Activated naive CD4-positive, alpha-beta T cell treated with anti-CD3 and anti-CD28 coated beads for 36 hours (primary cell): ENCODE data around the gene JUND. TPM values are rescaled to one million over a fixed set of nuclear protein-coding genes. Genes with fewer than 3 reads are reported as not detected.
A peak's percentile ranks its signal among the peaks of the same experiment; 100 is the strongest.

Experiments used
- CTCF ChIA-PET: fragments of 350-600 bp; sonication (Branson Sonifier 250); formaldehyde crosslinking; loops from one replicate; lab custom pipeline; 2021; ENCODE audit warnings: antibody characterized with exemption; lab: Charles Lee
- DNase-seq: peaks from one replicate; pipeline ENCODE4 v3.0.0-alpha.2; 2020
- H3K27ac Mint-ChIP-seq: one replicate; pipeline ENCODE4 v1.8.0; 2021; ENCODE audit warnings: mild to moderate bottlenecking, mixed read lengths
- H3K27me3 Mint-ChIP-seq: one replicate; pipeline ENCODE4 v1.8.0; 2021; ENCODE audit warnings: low read depth, mixed read lengths
- H3K36me3 Mint-ChIP-seq: one replicate; pipeline ENCODE4 v1.8.0; 2021; ENCODE audit warnings: low read depth, mixed read lengths
- H3K4me1 Mint-ChIP-seq: one replicate; pipeline ENCODE4 v1.8.0; 2021; ENCODE audit warnings: low read depth, mixed read lengths
- H3K4me3 Mint-ChIP-seq: one replicate; pipeline ENCODE4 v1.8.0; 2021; ENCODE audit warnings: mild to moderate bottlenecking, moderate library complexity, mixed read lengths
- H3K9me3 Mint-ChIP-seq: one replicate; pipeline ENCODE4 v1.8.0; 2021; ENCODE audit warnings: mixed read lengths
- intact Hi-C: fragments of 100-400 bp; cut with micrococcal nuclease; formaldehyde crosslinking; loops from one replicate; pipeline ENCODE4 v1.15.1; 2023
- total RNA-seq, 2 experiments: library from RNA; stranded (reverse); gene quantifications; one replicate each; pipeline ENCODE4 v1.2.3, GENCODE V29; 2021

The JUND gene
- total RNA-seq, 2 experiments from 2014 or later: 87.9 to 105 TPM

DNA sequence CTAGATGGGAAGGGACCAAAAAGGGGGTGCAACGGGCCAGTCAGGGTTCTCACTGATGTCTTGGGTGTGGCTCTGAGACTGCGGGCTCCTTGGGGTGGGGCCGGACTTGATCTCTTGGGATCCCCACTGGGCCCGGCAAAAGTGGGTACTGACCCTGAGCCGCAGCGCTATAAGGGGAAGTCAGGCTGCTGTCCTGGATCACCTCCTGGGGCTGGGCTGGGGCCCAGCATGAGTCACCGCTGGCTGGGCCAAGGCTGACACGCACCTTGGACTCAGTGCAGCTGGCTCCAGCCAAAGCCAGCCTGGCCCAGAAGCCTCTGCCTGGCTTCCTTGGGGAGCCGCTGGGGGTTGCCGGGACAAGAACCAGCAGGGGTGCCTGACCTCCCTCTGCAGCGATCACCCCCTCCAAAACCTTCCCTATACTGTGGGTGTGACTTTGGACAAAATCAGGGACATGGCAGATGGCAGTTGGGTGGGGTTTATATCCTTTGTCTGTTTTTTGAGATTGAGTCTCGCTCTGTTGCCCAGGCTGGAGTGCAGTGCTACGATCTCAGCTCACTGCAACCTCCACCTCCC lies 6.6 kb downstream of the JUND start:
- no peaks in the 10 kb centered on the region for H3K27me3 Mint-ChIP-seq
- intact Hi-C loops: no loop called here
- CTCF ChIA-PET: interaction anchor here (0.5 to 6.9 kb wide), 6 partner anchors 23 to 135 kb away, joined by 3 to 145 read pairs (median 4); no protein-coding TSS in a partner anchor
- H3K27ac Mint-ChIP-seq: no peak overlapping the region
- peaks cover 36% of the 10 kb centered on the region for H3K4me1 Mint-ChIP-seq
- peaks cover 14% of the 10 kb centered on the region for H3K36me3 Mint-ChIP-seq
- no peak overlapping the region for H3K4me3 Mint-ChIP-seq
- H3K9me3 Mint-ChIP-seq: no peaks in the 10 kb centered on the region
- DNase-seq: no peak

DNA sequence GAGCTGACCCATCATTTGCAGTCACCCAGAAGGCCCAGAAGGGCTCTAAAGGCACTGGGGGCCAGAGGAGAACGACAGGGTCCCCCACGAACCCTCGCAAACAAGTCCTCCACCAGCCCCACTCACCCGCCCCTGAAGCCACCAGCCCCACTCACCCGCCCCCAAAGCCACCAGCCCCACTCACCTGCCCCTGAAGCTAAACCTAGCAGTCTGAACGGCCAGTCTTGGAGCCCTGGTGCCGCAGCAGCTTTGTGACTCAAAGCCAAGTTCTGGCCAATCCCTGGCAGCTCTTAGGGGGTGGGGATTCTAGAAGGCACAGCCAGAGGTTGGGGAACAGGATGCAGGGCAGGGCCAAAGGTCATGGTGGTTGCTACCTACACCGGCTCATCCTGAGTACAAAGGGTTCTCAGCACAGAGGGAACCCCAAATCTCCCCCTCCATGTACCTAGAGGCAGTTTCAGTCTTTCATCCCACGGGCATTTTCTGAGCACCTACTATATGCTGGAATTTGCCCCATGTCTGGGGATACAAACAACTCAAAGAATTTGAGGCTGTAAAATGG lies 7.1 kb downstream of the JUND start, which contains the start of gene IQCN:
Gene IQCN (minus strand): TSS at position 234 of the 562 bp plus-strand sequence. CDS start 4,974 bp downstream, outside the sequence.
- intact Hi-C loops: no loop called here
- H3K36me3 Mint-ChIP-seq: peaks cover 8% of the 10 kb centered on the region
- no peak within 1 kb of the TSS for H3K27ac Mint-ChIP-seq
- CTCF ChIA-PET: interaction anchor here (0.8 to 2.9 kb wide), 5 partner anchors 21 to 136 kb away, joined by 3 to 17 read pairs (median 4); no protein-coding TSS in a partner anchor
- H3K4me1 Mint-ChIP-seq: peaks cover 35% of the 10 kb centered on the region
- peak; percentile 48 for DNase-seq
- H3K27me3 Mint-ChIP-seq: no peaks in the 10 kb centered on the region
- no peak within 1 kb of the TSS for H3K4me3 Mint-ChIP-seq
- no peaks in the 10 kb centered on the region for H3K9me3 Mint-ChIP-seq

GRCh38 chr19:18273561-18274218 lies 7.7 kb downstream of the JUND start:
- Mint-ChIP-seq H3K9me3 (no peaks in the 10 kb centered on the region), H3K27me3 (no peaks in the 10 kb centered on the region), H3K36me3 (peaks cover 5% of the 10 kb centered on the region), H3K4me3 (no peak overlapping the region), H3K4me1 (peaks cover 29% of the 10 kb centered on the region), H3K27ac (no peak overlapping the region)
- intact Hi-C loops: no loop called here
- DNase-seq: no peak
- CTCF ChIA-PET: interaction anchor here (0.7 to 2.9 kb wide), 8 partner anchors 21 to 139 kb away, joined by 3 to 17 read pairs (median 4); partner anchors contain the start of gene GDF15

GRCh38 chr19:18271433-18271841 lies 10.0 kb downstream of the JUND start:
- H3K4me1 Mint-ChIP-seq: peaks cover 17% of the 10 kb centered on the region
- no peaks in the 10 kb centered on the region for H3K27me3 Mint-ChIP-seq
- no peak overlapping the region for H3K4me3 Mint-ChIP-seq
- CTCF ChIA-PET: interaction anchor here (0.6 to 2.9 kb wide), 7 partner anchors 10 to 68 kb away, joined by 3 to 17 read pairs (median 3); partner anchors contain the start of gene JUND
- H3K9me3 Mint-ChIP-seq: no peaks in the 10 kb centered on the region
- no peak overlapping the region for H3K27ac Mint-ChIP-seq
- DNase-seq: no peak
- H3K36me3 Mint-ChIP-seq: no peaks in the 10 kb centered on the region
- intact Hi-C loops: no loop called here

- intact Hi-C loops: no loop called here
- Mint-ChIP-seq H3K36me3 (no peaks in the 10 kb centered on the region), H3K4me1 (peaks cover 11% of the 10 kb centered on the region), H3K27me3 (no peaks in the 10 kb centered on the region), H3K27ac (no peak overlapping the region), H3K4me3 (no peak overlapping the region), H3K9me3 (no peaks in the 10 kb centered on the region)
- no peak for DNase-seq
- CTCF ChIA-PET: interaction anchor here (0.6 to 1.6 kb wide), 4 partner anchors 15 to 56 kb away, joined by 3 to 9 read pairs (median 4); a partner anchor contains a TSS
Measured at GRCh38 chr19:18270326-18270725, 11.1 kb downstream of the JUND start.

- H3K4me1 Mint-ChIP-seq: no peaks in the 10 kb centered on the region
- no peak overlapping the region for H3K27ac Mint-ChIP-seq
- H3K4me3 Mint-ChIP-seq: no peak overlapping the region
- CTCF ChIA-PET: interaction anchor here (0.9 to 1.6 kb wide), 5 partner anchors 10 to 63 kb away, joined by 3 to 9 read pairs (median 3); a partner anchor contains a TSS
- H3K27me3 Mint-ChIP-seq: no peaks in the 10 kb centered on the region
- intact Hi-C loops: no loop called here
- no peak for DNase-seq
- H3K9me3 Mint-ChIP-seq: no peaks in the 10 kb centered on the region
- H3K36me3 Mint-ChIP-seq: no peaks in the 10 kb centered on the region
Measured at GRCh38 chr19:18269070-18269723, 12.2 kb downstream of the JUND start.

GRCh38 chr19:18266771-18267686 lies 14.4 kb downstream of the JUND start:
- no peaks in the 10 kb centered on the region for H3K4me1 Mint-ChIP-seq
- CTCF ChIA-PET: no interaction called here
- no peaks in the 10 kb centered on the region for H3K9me3 Mint-ChIP-seq
- no peaks in the 10 kb centered on the region for H3K27me3 Mint-ChIP-seq
- intact Hi-C loops: no loop called here
- no peak for DNase-seq
- no peaks in the 10 kb centered on the region for H3K36me3 Mint-ChIP-seq
- no peak overlapping the region for H3K27ac Mint-ChIP-seq
- no peak overlapping the region for H3K4me3 Mint-ChIP-seq

DNA sequence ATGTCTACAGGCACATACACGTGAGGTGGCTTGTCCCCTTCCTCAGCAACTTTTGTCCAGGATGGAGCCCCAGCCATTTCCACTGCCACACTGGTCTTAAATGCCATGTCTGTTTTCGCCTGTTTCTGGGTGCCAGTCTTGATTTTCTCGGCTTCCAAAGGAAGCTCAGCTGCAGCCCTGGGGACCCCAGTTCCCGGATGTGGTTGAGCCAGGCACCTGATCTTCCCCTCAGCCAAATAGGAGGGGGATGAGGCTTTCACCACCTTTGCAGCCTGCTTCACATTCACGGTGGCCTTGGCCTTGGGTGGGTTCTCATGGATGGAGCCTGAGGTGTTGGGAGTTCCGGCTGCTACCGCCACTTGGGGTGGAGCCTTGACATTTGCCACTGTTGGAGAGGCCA lies 15.8 kb downstream of the JUND start:
- intact Hi-C loops: no loop called here
- DNase-seq: no peak
- Mint-ChIP-seq H3K36me3 (no peaks in the 10 kb centered on the region), H3K9me3 (no peaks in the 10 kb centered on the region), H3K4me1 (no peaks in the 10 kb centered on the region), H3K27me3 (no peaks in the 10 kb centered on the region), H3K27ac (no peak overlapping the region), H3K4me3 (no peak overlapping the region)
- CTCF ChIA-PET: no interaction called here

DNA sequence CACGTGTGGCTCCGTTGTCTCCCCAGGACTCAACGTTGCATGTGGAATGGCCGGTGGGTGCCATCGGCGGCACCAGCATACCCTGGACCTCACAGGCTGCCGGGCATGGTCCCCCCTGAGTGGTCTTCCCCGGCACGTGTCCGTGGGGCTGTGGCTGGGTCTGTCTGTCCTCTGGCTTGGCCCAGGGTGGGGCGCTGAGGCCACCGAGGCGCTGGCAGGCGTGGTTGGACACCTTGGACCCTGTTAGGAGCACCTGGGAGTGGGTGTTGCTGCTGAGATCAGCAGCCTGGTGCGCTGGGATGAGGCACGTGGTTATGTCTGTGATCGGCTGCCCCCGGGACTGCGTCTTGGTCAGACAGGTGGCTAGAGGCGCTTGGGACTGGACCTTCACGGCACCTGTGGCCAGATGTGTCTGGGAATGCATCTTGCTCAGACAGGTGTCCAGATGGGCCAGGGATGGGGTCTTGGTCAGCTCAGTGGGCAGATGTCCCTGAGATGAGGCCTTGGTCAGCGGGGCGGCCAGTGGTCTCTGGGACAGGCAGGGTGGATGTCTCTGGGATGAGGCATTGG lies 16.4 kb downstream of the JUND start:
- Mint-ChIP-seq H3K27me3 (no peaks in the 10 kb centered on the region), H3K9me3 (no peaks in the 10 kb centered on the region), H3K4me3 (no peak overlapping the region), H3K36me3 (no peaks in the 10 kb centered on the region), H3K4me1 (no peaks in the 10 kb centered on the region), H3K27ac (no peak overlapping the region)
- DNase-seq: no peak
- intact Hi-C loops: no loop called here
- CTCF ChIA-PET: no interaction called here

DNA sequence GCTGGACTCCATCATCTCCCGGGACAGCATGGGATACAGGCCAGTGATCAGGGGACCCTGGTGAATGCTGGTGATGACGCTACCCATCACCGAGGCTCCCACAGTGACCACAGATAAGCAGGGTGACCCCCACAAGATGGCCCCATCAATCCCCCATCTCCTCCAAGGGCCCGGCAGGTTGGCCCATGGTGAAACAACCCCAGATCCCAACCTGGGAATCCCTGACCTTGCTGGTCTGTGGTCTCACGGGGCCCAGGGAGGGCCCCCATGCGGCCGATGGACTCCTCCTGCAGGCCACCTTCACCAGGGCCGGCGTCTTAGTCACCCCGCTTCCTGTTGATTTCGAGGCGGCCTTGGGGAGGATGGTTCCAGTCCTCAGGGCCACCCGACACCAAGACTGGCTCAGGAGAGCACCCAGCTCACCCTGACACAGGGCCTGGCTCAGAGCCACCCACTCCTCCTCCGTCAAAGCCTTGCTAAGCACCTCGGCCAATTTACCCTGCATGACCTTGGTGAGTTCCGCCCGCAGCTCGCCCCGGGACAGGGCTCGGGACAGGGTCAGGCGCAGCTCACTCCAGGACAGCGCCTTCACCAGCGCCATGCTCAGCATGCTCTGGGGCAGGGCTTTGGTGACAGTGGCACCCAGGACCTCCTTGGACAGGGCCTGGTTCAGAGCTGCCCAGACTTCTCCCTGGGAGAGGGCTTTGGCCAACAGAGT lies 17.1 kb downstream of the JUND start:
- CTCF ChIA-PET: interaction anchor here (1.3 kb wide), 1 partner anchor 10 kb away, joined by 4 read pairs; no protein-coding TSS in a partner anchor
- Mint-ChIP-seq H3K36me3 (no peaks in the 10 kb centered on the region), H3K4me1 (no peaks in the 10 kb centered on the region), H3K4me3 (no peak overlapping the region), H3K27me3 (no peaks in the 10 kb centered on the region), H3K27ac (no peak overlapping the region), H3K9me3 (no peaks in the 10 kb centered on the region)
- intact Hi-C loops: no loop called here
- no peak for DNase-seq
